HG03378 (cell line): ENCODE measurements around the gene MYOCD.

Source experiments
- ATAC-seq: cut with Tn5 transposase; IDR thresholded peaks from one replicate; pipeline ENCODE4 v1.9.1; 2021; ENCODE audit warnings: mild to moderate bottlenecking, moderate library complexity; ENCODE audit not compliant: unreplicated experiment

The MYOCD gene

GRCh38 chr17:12693640-12694039, 27.9 kb downstream of the MYOCD start:
- ATAC-seq = no peak

DNA sequence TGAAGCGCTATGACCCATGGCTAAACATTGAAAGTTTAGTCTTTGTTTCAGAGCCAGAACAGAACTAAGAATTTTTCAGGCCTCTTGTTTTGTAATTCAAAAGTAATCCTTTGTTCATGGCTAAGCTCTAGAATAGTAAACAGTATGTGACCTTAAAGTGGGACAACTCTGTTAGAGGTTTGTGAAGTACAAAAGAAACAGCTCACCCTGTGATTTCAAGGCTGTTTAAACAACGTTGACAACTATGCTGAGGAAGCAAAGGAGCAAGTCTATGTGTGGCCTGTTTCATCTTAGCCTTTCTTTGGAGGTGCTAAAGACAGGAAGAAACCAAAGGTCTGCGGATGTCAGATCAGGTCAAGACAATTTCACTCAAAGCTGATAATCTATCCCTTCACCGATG, 40.4 kb downstream of the MYOCD start:
- no peak for ATAC-seq

GRCh38 chr17:12709063-12709462, 43.4 kb downstream of the MYOCD start:
- ATAC-seq = no peak

GRCh38 chr17:12712415-12712814, 46.7 kb downstream of the MYOCD start:
- ATAC-seq = no peak

DNA sequence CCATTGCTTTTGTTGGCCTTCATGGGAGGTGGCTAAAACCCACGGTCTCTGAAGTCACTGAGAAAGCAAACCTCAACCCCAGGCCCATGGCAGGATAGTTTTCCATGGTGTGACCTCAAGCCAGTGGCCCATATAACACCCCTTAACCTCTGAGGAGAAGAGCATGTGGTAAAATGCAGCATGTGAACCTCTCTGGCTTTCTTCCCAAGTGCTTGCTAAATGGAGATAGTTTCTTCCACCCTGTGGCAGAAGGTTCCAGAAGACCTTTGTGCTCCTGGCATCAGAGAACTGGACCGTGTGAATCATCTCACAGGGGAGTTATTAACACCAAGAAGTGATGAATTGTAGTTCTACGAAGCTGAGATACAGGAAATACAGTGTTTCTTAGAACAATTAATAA, 47.3 kb downstream of the MYOCD start:
- ATAC-seq = no peak

DNA sequence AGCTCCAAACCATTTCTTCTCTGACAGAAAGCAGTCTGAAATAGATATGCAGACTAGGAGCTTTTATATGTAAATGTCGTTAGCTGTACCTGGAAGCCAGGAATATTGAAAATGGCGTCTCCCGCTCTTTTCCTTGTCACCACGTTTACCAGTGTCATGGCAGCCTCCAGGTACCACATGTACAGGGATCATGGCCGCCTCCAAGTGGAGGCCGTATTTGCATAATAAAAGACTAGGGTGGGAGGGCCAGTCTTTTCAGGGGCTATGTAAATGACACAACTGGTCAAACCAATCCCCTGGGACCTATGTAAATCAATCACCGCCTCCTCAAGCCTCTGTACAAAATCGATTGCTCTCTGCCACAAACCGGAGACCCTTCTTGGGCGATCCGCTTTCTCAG, 54.3 kb downstream of the MYOCD start:
- ATAC-seq = no peak

DNA sequence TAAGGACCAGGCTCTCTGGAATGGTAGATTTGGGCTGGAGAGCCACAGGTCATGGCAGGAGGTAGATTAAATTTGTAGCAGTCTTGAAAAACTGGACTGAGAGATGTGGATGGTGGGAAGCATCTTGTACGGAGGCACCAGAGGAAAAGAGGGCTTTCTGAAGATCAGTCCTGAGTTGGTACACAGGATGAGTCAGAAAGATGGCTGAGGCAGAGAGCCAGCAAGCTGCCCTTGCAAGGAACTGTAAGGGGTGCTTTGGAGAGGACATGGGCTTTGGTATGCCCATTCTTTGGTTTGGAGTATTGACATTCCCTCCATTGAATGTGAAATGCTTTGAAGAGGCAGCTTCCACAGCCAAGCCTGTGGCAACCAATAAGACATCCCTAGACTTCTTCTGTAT, 55.9 kb downstream of the MYOCD start:
- ATAC-seq = no peak

- no peak for ATAC-seq
Measured at GRCh38 chr17:12722282-12722681, 56.6 kb downstream of the MYOCD start.

DNA sequence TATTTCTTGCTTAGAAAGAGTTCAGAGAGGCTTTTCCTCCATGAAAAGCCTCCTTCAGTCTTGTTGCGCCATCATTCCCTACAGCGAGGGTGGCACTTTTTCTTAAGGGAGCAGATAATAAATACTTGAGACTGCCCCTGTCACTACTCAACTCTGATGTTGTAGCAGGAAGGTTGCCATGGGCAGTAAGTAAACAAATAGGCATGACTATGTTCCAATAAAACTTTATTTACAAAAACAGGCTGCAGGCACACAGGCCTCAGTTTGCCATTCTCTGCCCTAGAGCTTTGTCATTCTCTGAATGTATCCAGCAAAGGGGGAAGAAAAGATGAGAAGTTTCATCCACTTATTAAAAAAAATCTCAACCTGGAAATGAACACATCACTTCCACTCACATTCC, 60.4 kb downstream of the MYOCD start:
- no peak for ATAC-seq

GRCh38 chr17:12727076-12727760, 61.5 kb downstream of the MYOCD start:
- ATAC-seq = no peak

DNA sequence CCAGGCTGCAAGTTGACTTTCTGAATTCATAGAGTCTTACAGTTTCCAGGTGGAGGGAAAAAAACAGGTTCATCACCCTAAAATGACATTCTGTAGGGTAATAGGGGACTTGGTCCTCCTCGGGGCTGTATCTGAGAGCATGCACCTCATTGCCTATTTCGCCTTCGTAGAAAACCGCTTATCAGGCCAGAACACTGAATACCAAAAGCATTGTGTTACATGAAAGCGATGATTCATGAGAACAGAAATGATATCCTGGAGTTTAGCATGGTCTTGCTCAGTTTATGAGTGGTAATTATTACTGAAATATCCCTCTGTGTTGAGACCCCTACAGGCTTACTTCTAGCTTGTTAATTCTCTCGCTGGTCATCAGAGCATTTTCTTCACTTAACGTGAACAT, 62.2 kb downstream of the MYOCD start:
- ATAC-seq = no peak

DNA sequence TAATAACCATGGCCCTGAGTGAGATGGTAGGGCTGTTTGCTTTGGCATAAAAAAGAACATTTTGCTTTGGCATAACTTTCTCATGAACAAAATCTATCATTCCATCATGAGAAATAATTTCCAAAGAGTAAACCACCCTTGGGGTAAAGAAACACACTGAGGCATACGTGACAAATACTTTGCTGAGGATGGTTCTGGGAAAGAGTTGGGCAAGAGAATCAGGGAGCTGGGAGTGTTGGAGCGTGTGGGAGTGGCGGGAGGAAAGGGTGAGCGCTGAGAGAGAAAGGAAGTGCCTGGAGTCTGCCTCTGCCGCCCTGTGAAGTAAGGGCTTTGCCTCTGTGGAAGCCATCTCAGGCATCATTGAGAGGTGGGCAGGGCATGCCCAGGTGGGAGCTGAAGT, 63.4 kb downstream of the MYOCD start:
- ATAC-seq = no peak

- no peak for ATAC-seq
Measured at GRCh38 chr17:12730421-12730820, 64.7 kb downstream of the MYOCD start.

DNA sequence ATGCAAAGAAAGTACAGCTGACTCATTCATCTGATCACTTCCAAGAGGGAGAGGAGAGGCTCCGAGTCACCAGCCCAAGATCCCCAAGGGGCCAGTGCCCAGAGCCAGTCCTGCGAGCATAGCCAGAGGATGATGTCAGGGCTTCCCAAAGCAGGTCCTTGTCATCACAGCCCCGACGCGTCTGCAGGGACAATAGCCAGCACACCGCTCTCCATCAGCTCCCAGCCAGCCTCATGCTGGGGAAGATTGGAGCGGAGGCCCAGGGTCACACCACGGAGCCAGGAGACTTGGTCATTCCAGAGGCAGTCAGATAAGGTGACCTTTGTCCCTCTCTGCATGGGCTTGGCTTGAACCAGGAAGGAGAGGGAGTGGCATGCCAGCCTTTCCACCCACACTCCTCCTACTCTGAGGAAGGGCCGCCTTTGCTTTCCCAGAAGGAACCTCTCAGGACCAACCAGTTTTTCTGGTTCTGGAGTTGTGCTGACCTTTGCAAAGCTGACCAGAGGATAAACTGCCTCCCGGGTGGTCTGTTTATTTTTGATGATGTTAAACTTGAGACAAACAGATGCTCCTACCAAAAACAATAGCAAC, 65.3 kb downstream of the MYOCD start:
- no peak for ATAC-seq

GRCh38 chr17:12731839-12732238, 66.1 kb downstream of the MYOCD start:
- no peak for ATAC-seq

- no peak for ATAC-seq
Measured at GRCh38 chr17:12732366-12732765, 66.7 kb downstream of the MYOCD start.

DNA sequence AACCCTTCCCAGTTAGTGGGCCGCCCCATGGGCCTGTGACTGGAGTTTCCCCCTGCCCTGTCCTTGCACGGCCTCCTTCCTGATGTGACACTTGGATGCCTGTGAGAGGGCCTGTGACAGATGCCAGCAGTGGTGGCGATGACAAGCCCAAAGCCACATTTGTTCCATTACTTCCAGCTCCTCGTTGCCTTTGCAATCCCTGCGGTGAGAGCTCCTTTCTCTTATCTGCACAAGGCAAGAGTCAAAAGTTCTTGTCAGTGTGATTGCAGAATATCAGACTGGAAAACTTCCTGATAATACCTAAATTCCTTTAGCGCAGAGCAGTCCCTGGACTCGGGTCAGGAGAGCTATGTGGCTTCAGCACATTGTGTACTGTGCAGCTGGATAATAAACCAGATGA, 69.2 kb downstream of the MYOCD start:
- no peak for ATAC-seq

GRCh38 chr17:12735517-12735916, 69.8 kb downstream of the MYOCD start:
- no peak for ATAC-seq

DNA sequence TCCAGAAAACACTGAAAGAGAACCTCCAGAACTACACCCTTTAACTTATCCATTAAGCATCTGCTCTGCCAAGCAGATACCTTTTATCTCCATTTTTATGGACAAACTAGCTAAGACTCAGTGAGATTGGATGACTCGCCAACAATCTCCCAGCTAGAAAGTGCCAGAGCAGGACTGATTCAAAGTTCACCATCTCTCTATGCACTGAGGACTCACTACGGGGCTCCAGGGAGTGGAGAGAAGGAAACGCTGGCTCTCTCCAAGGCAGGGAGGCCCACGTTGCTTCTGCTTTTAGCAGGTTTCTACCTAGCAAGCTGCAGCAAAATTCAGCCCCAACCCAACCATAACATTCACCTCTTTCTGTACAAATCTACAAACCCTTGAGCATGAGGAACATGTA, 70.8 kb downstream of the MYOCD start:
- ATAC-seq = no peak

- ATAC-seq = no peak
Measured at GRCh38 chr17:12737740-12738469, 72.2 kb downstream of the MYOCD start.

- no peak for ATAC-seq
Measured at GRCh38 chr17:12738624-12739023, 72.9 kb downstream of the MYOCD start.

- ATAC-seq = no peak
Measured at GRCh38 chr17:12739500-12739899, 73.8 kb downstream of the MYOCD start.
